ENCODE measurements around the gene CD59. TPM values are rescaled to one million over a fixed set of nuclear protein-coding genes. Genes with fewer than 3 reads are reported as not detected.

Gene CD59
- total and polyA plus RNA-seq, 10 of the 15 experiments (the other 5 are each of a cell fraction or from before 2014, with no cell fraction given): 55.5 to 256 (median 181) TPM

GRCh38 chr11:33735271-33736147 is 714 bp downstream of the CD59 start (continued):
- TF ChIP-seq REST (IDR thresholded peaks at IDR 0.05; ENCODE audit: low read depth, low read length): no peak
- no peak for TF ChIP-seq YBX1 (IDR thresholded peaks at IDR 0.05)
- peak; percentile 90 for TF ChIP-seq ZNF384 (IDR thresholded peaks at IDR 0.05; ENCODE audit: borderline replicate concordance, low read depth, low read length)
- TF ChIP-seq ZNF24 (IDR thresholded peaks at IDR 0.05): no peak
- TF ChIP-seq STAT1 (conservative IDR thresholded peaks at IDR 0.05): no peak
- TF ChIP-seq KAT2A (conservative IDR thresholded peaks at IDR 0.05; ENCODE audit: control insufficient read depth, low read depth, low read length): no peak
- TF ChIP-seq TCF12 (IDR thresholded peaks at IDR 0.05; ENCODE audit: low read depth, low read length): peak; percentile 43; the same call in 1 of the 2 replicates
- TF ChIP-seq ZBED1 (IDR thresholded peaks at IDR 0.05; ENCODE audit: borderline replicate concordance): no peak
- no peak; the same call in 1 of the 2 replicates for TF ChIP-seq PML (IDR thresholded peaks at IDR 0.05; ENCODE audit: low read length)
- no peak for TF ChIP-seq ATF3 (IDR thresholded peaks at IDR 0.05; ENCODE audit: borderline replicate concordance, extremely low read depth, low read depth, low read length)
- TF ChIP-seq CTCF (IDR thresholded peaks at IDR 0.05 in 2 of 3, conservative IDR thresholded peaks at IDR 0.05 in 1 of 3; ENCODE audit: control insufficient read depth in 2 of 3, extremely low read depth in 1 of 3, insufficient read depth in 1 of 3, low read depth in 3 of 3, low read length in 3 of 3): no peak
- TF ChIP-seq YY1 (IDR thresholded peaks at IDR 0.05; ENCODE audit: low read depth, low read length): peak; percentile 32
- TF ChIP-seq GABPA (IDR thresholded peaks at IDR 0.05; ENCODE audit: low read depth): no peak
- peak; percentile 83 for TF ChIP-seq SPI1 (IDR thresholded peaks at IDR 0.05; ENCODE audit: borderline replicate concordance, insufficient read depth, low read depth, low read length)
- TF ChIP-seq HDAC6 (IDR thresholded peaks at IDR 0.05; ENCODE audit: unreplicated experiment): no peak
- TF ChIP-seq MLLT1 (IDR thresholded peaks at IDR 0.05): peak; percentile 57; the same call in 1 of the 2 replicates
- 0 out of 2 replicates have a peak, but pooled peaks have one; percentile 11 for TF ChIP-seq TBL1XR1 (IDR thresholded peaks at IDR 0.05; ENCODE audit: low read depth, low read length)
- TF ChIP-seq FOXK2 (IDR thresholded peaks at IDR 0.05): no peak
- TF ChIP-seq NFYA (IDR thresholded peaks at IDR 0.05; ENCODE audit: borderline replicate concordance, low read depth, low read length): no peak
- 0 out of 2 replicates have a peak, but pooled peaks have one; percentile 17 for TF ChIP-seq ATF7 (IDR thresholded peaks at IDR 0.05; ENCODE audit: low read depth)
- TF ChIP-seq POLR2AphosphoS5 (IDR thresholded peaks at IDR 0.05; ENCODE audit: low read length): no peak
- TF ChIP-seq RUNX3 (IDR thresholded peaks at IDR 0.05; ENCODE audit: low read length): peak; percentile 83
- no peak for TF ChIP-seq SIX5 (IDR thresholded peaks at IDR 0.05; ENCODE audit: low read depth, low read length, severe bottlenecking)
